ENCODE data around the gene ZMYND10. TPM values are rescaled to one million over a fixed set of nuclear protein-coding genes. Genes with fewer than 3 reads are reported as not detected.
A peak's percentile ranks its signal among the peaks of the same experiment; 100 is the strongest.

The ZMYND10 gene
- total RNA-seq, 1 donor from 2014 or later: 0.07 TPM

DNA sequence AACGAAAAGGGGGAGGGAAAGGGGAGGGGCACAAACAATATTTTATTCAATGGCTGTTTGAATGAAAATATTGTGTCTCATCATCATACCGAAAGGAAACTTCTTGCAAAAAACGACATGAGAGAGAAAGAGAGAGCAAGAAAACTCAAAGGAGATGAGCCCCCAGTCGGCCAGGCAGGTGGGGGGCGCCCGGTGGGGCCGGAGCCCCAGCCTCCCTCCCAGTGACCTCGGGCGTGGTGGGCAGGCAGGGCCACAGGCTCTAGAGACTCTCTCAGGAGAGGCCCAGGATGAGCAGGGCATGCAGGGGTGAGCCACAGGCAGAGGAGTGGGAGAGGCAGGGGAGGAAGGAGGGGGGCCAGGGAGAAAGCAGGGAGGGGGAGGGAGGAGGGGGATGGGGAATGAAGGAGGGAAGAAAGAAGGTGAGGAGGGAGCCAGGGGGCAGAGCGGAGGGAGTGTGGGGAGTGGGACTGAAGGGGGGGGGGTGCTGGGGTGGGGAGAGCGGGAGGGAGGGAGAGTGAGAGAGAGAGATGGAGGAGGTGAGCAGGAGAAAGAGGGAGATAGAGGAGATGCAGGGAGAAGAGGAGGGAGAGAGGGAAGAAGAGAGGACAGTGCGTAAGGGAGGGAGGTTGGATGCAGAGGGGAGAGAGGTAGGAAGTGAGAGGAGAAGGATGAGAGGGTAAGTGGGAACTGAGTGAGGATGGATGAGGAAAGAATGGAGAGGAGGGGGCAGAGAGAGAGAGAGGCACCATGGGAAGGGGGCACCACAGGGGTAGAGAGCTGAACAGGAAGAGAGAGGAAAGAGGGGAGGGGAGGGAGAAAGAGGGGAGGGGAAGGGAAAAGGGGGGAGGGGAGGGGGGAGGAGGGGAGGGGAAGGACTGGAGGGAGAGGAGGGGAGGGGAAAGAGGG lies 27.9 kb upstream of the ZMYND10 start:
- DNase-seq (no peak), ATAC-seq (no peak)
- intact Hi-C loops (cut with micrococcal nuclease): no loop called here

DNA sequence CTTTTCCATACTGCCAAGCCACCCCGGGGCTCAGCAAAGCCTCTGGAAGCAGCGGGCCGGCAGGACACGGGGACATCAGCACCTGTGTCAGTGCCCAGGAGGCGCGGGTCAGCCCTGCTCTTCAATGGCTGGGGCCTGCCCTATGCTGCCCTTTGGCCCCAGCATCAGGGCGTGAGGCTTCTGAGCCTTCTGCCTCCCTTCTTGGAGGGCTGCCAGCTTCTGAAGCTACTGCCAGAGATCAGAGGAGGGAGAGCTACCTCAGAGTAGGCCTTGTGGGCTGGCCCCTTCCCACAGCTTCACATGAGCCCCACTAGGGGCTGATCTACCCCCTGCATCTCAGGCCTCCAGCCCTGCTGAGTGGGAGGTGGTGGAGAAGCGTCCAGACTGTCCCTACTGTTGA lies 26.8 kb upstream of the ZMYND10 start:
- DNase-seq (no peak), ATAC-seq (no peak)
- intact Hi-C loops (cut with micrococcal nuclease): no loop called here

DNA sequence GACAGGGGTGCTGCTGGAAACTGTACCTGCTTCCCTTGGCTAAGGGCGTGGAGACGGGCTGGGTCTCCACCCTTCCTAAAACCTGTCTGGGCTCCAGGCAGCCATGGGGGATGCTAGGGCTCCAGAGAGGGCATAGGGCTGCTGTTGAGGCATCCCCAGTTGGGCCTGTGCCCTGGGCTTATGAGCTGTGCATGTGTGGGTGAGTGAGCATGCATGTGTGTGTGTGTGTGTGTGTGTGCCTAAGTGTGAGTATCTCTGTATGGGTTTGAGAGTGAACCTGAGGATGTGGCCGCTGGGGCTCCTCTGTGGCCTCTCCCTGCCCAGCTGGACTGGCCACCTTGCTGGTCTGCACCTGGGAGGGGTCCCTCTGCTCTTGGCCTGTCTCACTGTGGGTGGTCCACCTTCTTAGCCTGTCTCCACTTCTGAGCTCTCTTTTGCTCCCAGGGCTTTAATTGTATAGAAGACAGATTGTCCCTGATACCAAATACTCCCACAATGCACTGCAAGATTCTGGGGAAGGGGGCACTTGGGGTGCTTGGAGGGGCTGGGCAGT lies 25.7 kb upstream of the ZMYND10 start:
- no peak for ATAC-seq

DNA sequence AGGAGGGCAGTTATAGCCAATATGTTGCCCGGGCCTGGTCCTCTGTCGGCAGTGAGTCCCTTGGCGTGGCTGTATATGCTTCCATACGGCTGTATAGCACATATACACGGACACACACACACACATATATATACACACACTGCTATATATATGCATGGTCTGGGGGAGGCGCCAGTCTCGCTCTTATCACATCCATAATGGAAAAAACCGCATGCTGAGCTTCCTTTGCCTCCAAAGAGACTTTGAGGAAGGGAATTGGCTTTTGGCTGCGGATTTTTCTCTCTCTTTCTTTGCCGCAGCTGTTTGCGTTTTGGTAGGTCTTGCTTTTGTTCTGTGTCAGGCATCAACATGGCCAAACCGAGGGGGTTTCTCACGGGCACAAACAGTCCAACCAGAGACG lies 25.1 kb upstream of the ZMYND10 start:
- ATAC-seq: no peak
- DNase-seq: no peak
- intact Hi-C loops (cut with micrococcal nuclease): no loop called here

More for the DNA sequence above, 25.7 kb upstream of the ZMYND10 start:
- intact Hi-C loops (cut with micrococcal nuclease): no loop called here
- DNase-seq: no peak

DNA sequence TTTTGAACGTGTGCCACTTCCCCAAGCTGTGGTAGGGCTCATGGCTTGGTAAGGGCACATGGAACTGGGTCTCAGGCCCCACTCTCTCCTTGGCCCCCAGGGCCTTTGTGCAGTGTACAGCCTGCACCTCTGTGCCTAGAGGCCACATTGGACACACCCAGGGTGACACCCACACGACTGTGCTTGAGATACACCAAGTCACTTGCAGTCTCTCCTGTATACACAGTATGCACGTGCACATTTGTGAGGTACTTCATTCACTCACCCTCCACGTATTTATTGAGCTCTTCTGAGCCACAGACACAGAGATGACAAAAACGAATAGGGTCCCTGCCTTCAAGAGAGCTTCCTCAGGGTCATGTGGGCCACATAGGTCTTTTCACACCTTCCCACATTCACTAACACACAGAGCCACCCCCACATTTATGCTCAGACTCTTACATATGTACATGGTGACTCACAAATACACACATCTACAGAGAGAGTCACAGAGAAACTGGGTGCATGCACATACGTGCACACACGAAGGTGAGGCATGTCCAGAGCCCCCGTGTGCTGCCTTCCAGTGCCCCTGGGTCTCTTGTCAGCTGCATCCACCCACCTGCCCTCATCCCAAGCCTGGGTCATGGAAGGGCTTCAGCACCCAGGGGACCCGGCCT lies 23.6 kb upstream of the ZMYND10 start:
- intact Hi-C loops (cut with micrococcal nuclease): no loop called here
- ATAC-seq: no peak
- no peak for DNase-seq

DNA sequence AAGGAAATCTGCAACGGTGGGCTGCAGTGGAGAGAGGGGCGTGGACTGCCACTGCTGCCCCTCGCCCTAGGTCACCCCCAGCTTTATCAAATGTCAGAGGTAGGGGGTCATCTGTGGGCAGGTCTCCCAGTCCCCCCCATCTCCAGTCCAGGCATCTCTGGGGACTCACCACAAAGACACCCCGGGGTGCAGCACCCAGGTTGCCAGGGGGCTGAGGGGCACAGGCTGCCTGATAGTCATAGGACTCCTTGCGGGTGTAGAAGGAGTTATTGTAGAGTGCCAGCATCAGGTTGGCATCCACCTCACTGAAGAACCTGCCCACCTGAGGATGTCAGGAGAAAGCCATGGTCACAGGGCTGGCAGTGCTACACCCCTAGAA lies 20.3 kb upstream of the ZMYND10 start:
- no peak for DNase-seq
- intact Hi-C loops (cut with micrococcal nuclease): no loop called here
- ATAC-seq: no peak

DNA sequence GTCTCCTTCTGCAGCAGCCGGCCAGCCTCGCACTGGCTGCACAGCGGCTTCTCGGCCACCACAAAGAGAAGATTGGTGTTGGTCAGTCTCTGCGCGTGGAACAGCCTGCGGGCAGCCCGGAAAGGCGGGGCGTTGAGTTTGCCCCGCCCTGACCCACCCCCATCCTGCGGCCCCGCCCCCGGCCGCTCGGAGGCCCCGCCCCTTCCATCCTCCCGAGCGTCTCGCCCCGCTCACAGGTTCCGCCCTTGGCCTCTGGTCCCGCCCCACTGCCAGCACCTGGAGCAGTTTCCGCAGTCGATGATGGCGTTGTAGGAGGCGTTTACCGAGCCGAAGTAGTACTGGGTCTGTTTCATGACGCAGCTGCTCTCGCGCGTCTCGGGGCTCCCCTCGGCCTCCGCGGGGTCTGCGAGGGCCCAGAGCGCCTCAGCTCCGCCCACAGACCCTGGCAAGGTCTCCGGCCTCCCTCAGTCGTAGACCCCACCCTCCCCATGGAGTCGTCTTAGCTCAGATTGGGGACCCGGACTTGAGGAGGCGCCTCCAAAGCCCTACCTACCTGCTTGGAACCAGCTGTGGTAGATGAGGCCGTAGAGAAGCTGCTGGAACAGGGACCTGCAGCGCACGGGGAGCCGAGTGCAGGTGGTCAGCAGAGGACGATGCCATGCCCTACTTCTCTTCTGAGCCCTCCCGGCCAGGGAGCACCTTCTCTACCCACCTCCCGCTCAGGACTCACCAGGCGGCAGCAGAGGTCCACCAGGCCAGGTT lies 19.7 kb upstream of the ZMYND10 start:
- ATAC-seq (peak; percentile 88), DNase-seq (peak; percentile 89)
- intact Hi-C loops (cut with micrococcal nuclease): no loop called here

DNA sequence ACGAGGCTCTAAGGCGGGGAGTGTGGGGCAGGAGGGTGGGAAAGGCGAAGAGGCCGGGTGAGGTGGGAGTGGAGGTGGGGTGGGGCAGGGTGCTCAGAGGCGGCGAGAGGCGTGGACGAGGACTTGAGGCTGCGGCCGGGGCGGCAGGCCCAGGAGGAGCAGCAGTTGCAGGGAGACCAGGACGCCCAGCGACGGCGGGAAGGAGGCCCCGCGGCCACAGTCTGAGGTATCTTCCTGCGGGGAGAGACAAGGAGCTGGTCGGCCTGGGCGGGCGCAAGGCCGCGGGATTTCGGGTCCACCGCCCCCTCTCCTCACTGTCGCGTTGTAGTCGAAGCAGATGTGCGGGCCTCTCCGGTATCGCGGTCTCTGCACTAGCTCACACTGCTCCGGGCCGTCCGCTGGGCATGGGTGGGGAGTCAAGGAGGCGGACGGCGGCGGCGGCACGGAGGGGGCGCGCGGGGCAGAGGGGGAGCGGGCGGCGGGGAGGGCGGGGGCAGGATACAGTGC lies 19.1 kb upstream of the ZMYND10 start:
- intact Hi-C loops (cut with micrococcal nuclease): no loop called here
- DNase-seq (no peak), ATAC-seq (peak; percentile 43)

DNA sequence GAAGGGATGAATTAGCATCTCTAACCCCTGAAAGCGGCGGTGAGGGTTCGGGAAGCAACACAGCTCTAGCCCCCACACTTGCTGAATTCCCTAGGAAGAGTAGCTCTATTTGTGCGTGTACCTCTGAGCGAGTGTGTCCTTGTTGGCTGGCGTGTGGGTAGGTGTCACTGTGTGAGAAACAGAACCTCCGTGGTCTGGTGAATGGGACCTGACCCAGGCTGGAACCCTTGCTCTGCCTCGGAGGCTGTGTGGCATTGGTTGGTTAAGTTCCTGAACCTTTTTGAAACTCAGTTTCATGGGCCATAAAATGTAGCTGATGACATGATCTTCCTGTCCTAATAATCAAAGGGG lies 14.2 kb upstream of the ZMYND10 start:
- intact Hi-C loops (cut with micrococcal nuclease): no loop called here
- DNase-seq (no peak), ATAC-seq (no peak)

DNA sequence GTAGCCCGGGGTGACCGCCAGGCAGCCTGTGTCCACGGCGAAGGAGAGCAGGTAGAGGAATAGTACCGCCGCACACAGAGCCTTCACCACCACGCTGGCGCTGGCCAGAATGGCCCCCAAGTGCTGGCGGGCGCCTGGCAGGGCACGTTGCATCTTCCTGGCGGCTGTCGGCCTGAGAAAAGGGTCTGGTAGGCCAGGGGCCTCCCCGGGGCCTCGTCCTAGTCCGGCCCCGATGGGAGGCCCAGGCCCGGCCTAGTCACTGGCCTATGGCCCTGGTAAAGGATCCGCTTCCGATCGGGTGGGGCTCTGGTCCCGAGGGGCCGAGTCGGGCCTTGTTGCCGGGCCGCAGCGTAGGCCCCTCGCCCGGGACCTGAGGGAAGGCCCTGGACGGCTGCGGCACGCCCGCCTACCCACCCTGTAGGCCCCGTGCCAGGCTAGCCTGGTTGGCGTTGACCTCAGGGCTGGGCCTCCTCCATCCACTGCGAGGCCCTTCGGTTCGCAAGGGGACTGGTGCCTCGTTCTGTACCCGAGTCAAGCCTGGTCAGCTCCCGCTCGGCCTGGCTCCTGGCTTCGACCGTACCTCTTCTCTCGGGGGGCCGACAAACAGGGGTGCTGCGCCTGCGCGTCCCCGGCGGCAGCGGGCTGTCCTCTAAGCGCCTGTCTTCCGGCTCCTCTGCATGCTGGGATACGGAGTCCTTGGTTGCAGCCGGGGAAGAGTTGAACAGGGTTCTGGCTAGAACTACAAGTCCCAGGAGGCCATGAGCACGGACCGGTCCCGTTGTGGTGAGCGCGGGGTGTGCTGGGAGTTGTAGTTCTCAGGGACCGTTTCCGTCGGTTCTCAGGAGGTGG lies 13.6 kb upstream of the ZMYND10 start, which contains the start of gene TMEM115:
Gene TMEM115 (minus strand): TSS at position 611 of the 849 bp plus-strand sequence. CDS start 458 bp downstream, at position 153.
- intact Hi-C loops (cut with micrococcal nuclease): no loop called here
- peak; percentile 96 for DNase-seq
- ATAC-seq: peak; percentile 95

DNA sequence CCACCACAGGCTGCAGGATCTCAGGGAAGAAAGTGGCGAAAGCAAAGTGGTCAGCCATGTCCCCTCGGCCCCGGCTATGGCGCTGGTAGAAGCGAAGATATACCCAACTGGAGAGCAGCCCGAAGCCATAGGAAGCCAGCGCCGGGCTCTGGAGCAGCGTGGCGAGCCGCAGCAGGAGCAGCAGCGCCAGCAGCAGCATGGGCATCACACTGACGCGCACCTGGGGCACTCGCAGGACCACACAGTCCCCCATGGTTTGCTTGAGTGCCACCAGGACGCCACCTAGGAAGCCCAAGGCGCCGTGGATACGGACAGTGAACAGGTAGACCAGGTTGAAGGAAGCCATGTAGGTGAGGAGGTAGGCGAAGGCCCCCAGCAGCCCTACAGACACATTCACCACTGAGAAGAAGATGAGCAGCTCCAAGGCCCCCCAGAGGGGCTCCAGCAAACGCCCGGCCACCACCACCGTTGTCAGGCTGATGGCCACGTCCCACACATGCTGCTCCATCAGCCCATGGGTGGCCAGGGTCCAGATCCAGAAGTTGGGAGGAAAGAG lies 12.9 kb upstream of the ZMYND10 start:
- intact Hi-C loops (cut with micrococcal nuclease): no loop called here
- DNase-seq (no peak), ATAC-seq (no peak)

DNA sequence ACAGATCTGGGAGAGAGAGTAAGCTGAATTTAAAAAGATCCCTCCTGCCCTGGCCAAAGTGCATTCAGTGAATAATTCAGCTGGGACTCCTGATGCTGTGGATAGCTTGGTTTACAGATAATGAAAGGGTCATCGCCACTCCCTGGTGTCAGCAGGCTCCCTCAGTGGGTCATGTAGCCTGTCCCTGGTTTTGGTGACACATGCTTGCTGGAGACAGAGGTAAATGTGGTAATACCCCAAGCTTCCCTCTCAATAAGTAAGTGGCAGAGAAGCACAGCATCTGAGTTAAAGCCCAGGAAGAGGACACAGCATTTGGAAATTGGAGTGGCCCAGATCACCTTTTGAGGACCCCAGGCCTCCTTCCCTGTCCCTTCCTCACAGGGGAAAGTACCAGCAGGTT lies 11.9 kb upstream of the ZMYND10 start:
- ATAC-seq: no peak
- no peak for DNase-seq
- intact Hi-C loops (cut with micrococcal nuclease): no loop called here

DNA sequence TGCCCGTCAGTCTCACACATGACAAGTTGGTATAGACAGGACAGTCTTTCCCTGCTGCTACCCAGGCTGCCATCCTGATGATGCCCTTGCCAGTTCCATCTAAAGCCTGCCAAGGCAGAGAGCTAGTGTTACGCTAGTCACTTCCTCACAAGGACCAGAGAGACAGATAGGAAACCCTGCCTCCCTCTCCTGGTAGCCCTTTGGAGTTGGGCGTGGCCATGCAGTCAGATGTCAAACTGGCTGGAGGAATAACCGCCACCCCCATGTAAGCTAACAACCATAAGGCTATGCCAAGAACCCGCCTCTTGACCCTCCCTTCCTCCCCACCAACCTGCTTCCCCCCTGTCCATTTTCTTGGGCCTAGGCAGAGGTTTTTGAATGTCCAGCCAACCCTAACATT lies 11.0 kb upstream of the ZMYND10 start:
- DNase-seq (peak; percentile 49), ATAC-seq (peak; percentile 13)
- intact Hi-C loops (cut with micrococcal nuclease): no loop called here

DNA sequence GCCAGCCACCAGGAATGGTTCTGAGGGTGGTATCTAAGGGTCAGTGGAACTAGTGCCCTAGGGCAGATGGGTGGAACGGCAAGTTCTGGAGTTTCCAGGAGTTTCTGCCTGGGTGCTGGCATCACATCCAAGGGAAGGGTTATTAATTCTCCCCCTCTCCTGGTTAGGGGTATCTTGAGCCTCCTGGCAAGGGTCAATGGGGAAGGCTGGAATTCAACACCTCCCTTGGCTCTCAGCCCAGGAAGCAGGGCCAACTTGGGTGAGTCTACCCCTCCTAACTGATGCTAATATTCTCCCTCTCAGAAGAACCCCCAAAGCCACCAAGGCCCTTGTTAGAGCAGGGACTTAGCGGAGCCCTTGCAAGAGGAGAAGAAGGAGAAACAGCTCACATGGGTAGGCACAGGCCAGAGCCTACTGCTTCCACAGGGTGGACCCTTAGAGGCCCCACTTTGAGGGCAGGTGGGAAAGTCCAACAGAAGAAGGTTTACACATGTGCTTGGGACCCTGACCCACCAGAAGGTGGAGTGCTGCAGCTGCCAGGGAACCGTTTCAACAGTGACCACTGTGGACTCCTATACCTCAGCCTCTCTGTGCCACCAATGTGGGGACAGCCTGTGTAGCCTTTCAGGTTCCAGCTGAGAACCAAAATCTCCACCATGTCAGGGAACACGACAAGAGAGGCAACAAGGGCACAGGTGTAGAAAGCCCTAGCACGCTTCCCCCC lies 10.5 kb upstream of the ZMYND10 start:
- intact Hi-C loops (cut with micrococcal nuclease): no loop called here
- no peak for DNase-seq
- no peak for ATAC-seq

DNA sequence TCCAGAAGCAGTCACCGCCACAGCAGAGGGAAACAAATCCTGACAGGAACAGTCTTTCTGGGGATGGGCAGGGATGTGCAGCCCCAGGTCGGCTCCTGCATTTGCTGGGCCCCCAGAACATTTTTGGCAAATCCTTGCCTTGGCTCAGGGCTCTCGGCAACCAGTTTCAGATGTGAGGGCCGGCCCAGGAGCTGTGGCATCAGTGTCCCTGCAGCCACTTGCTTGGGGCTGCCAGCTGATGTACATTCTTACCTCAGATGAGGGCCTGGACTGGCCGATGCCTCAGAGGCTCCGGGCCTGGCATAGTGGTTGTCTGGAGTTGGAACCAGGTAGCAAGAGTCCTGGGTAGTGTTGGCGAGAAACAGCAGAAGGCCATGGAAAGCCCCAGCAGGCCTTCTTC lies 9.3 kb upstream of the ZMYND10 start:
- intact Hi-C loops (cut with micrococcal nuclease): no loop called here
- ATAC-seq (no peak), DNase-seq (no peak)

DNA sequence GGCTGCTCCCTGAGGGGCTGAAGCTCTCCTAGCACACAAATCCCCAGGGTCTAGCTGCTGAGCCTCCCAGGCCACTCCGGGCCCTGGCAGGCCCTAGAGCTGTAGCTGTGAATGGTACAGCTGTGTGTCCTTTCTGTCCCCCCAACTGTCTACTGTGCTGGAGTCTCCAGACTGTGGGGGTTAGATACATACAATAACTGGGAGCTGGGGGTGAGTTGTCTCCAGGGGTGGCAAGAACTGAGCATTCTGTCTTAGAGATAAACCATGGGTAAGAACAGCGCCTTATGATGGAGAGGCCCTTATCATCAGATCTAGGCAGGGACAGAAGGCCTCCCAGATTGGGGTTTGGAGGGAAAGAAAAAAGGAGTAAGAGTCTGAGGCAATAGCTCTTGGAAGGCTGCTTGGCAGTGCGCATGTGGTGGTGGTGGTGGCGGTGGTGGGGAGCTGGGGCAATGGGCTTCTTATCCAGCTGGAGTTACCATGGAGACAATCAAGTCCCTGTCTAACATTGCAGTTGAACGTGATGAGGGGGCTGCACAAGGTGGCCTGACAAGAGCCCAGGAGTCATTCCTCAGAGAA lies 8.7 kb upstream of the ZMYND10 start:
- DNase-seq: no peak
- intact Hi-C loops (cut with micrococcal nuclease): no loop called here
- ATAC-seq: no peak

DNA sequence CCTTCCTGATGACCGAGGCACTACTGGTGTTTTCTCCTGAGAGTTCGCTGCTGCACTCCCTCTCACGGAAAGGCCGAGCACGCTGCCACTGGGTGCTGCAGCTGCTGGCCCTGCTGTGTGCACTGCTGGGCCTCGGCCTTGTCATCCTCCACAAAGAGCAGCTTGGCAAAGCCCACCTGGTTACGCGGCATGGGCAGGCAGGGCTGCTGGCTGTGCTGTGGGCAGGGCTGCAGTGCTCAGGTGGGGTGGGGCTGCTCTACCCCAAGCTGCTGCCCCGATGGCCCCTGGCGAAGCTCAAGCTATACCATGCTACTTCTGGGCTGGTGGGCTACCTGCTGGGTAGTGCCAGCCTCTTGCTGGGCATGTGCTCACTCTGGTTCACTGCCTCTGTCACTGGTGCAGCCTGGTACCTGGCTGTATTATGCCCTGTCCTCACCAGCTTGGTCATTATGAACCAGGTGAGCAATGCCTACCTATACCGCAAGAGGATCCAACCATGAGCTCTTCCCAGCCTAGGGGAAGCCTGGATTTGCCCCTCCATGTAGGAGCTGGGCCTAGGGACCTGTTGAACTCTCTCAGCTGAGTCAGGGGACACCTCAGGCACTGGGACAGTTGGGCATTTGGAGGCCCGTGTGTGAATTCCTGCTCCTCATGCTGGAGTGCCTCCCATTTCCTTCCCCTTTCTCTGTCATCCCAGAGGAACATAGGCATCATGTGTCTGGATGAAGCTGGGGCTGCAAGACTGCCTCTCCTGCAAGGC lies 7.9 kb upstream of the ZMYND10 start:
- no peak for ATAC-seq
- intact Hi-C loops (cut with micrococcal nuclease): no loop called here
- no peak for DNase-seq
